Measurements from ENCODE around the gene E2F2. TPM values are rescaled to one million over a fixed set of nuclear protein-coding genes. Genes with fewer than 3 reads are reported as not detected.

Gene E2F2
- total and polyA plus RNA-seq, 2 experiments from 2014 or later, result 0.78 to 3.4 TPM

DNA sequence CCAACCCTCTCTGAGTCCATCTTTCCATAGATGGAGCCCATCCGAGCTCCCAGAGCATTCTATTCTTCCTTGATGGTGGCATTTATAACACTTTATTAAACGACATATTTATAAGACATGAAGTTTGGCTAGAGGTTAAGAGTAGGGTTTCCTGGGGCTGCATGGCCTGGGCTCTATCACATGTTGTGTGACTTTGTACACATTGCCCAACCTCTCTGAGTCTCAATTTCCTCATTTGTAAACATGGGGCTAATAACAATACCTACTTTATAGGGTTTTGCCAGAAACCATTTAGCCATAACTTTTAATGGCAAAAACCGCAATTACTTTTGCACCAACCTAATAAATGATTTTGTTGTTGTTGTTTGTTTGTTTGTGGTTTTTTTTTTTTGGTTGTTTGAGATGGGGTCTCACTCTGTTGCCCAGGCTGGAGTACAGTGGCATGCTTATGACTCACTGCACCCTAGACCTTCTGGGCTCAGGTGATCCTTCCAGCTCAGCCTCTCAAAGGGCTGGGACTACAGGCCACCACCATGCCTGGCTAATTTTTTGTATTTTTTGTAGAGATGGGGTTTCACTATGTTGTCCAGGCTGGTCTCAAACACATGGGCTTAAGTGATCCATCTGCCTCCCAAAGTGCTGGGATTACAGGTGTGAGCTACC, 33.1 kb downstream of the E2F2 start:
- TF ChIP-seq STAT1 (IDR thresholded peaks at IDR 0.05; ENCODE audit: unreplicated experiment), result no peak
- Histone ChIP-seq H3K27me3 (ENCODE audit: insufficient read depth) (no peaks in the 10 kb centered on the region), H3K27ac (ENCODE audit: low read depth) (no peak overlapping the region), H3K4me2 (no peak overlapping the region), H3F3A (replicated peaks; ENCODE audit: low read depth) (peaks cover 6% of the 10 kb centered on the region), H3K4me3 (no peak overlapping the region), H2AFZ (peak overlapping the region; percentile 85), H3K36me3 (ENCODE audit: insufficient read depth) (no peaks in the 10 kb centered on the region), H3K4me1 (ENCODE audit: insufficient read depth) (no peaks in the 10 kb centered on the region), H3K9me2 (ENCODE audit: insufficient read depth) (no peaks in the 10 kb centered on the region), H3K79me2 (replicated peaks; ENCODE audit: insufficient read depth) (no peaks in the 10 kb centered on the region), H4K20me1 (replicated peaks; ENCODE audit: insufficient read depth) (no peaks in the 10 kb centered on the region)
- H3K27me3 Mint-ChIP-seq (ENCODE audit: insufficient read depth, low read depth, poor library complexity), result peaks cover 3% of the 10 kb centered on the region
- no peaks in the 10 kb centered on the region for H3K9me3 Mint-ChIP-seq
- no peak for DNase-seq (ENCODE audit: low spot score)
- no peak for ATAC-seq
- no peaks in the 10 kb centered on the region for H3K36me3 Mint-ChIP-seq (ENCODE audit: low read depth)
- H3K4me1 Mint-ChIP-seq, result peaks cover 2% of the 10 kb centered on the region; the same call in 1 of the 3 replicates
- no peak overlapping the region for H3K4me3 Mint-ChIP-seq
- no peak overlapping the region for H3K27ac Mint-ChIP-seq

DNA sequence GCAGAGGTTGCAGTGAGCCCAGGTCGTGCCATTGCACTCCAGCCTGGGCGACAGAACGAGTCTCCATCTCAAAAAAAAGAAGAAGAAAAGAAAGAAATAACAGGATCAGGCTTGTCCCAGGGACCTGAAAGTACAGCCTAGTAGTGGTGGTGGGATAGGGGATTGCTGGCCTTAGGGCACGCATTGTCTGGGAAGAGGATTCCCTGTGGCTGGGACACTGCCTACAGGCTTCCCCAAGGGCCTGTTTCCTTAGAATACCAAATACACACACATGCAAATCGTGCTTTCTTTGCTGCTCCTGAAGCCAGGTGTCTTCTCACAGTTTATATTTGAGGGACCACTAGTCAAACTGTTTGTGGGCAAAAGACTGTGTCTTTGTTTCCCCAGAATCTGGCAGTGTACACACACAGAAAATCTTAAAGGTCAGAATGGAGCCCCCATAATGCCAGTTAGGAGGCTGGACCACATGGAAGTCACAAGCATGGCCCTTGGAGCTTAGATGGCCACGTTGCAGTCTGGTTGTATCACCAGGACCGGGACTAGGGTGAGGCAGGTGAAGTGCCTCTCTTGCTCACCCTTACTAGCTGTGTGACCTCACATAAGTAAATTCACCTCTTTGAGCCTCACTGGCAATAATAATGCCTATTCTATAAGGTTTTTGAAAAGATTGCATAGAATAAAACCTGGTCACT, 34.4 kb downstream of the E2F2 start:
- Histone ChIP-seq H2AFZ (no peak overlapping the region), H3K4me2 (no peak overlapping the region), H4K20me1 (replicated peaks; ENCODE audit: insufficient read depth) (no peaks in the 10 kb centered on the region), H3K36me3 (ENCODE audit: insufficient read depth) (no peaks in the 10 kb centered on the region), H3K4me1 (ENCODE audit: insufficient read depth) (no peaks in the 10 kb centered on the region), H3K79me2 (replicated peaks; ENCODE audit: insufficient read depth) (no peaks in the 10 kb centered on the region), H3K27me3 (ENCODE audit: insufficient read depth) (no peaks in the 10 kb centered on the region), H3F3A (replicated peaks; ENCODE audit: low read depth) (peaks cover 6% of the 10 kb centered on the region), H3K9me2 (ENCODE audit: insufficient read depth) (no peaks in the 10 kb centered on the region), H3K4me3 (no peak overlapping the region), H3K27ac (ENCODE audit: low read depth) (no peak overlapping the region)
- DNase-seq (ENCODE audit: low spot score) (peak; percentile 40), ATAC-seq (peak; percentile 71)
- Mint-ChIP-seq H3K36me3 (ENCODE audit: low read depth) (no peaks in the 10 kb centered on the region), H3K4me3 (no peak overlapping the region), H3K9me3 (no peaks in the 10 kb centered on the region), H3K27me3 (ENCODE audit: insufficient read depth, low read depth, poor library complexity) (peaks cover 3% of the 10 kb centered on the region), H3K4me1 (peaks cover 2% of the 10 kb centered on the region; the same call in 1 of the 3 replicates), H3K27ac (no peak overlapping the region)
- TF ChIP-seq, protein P1, sequence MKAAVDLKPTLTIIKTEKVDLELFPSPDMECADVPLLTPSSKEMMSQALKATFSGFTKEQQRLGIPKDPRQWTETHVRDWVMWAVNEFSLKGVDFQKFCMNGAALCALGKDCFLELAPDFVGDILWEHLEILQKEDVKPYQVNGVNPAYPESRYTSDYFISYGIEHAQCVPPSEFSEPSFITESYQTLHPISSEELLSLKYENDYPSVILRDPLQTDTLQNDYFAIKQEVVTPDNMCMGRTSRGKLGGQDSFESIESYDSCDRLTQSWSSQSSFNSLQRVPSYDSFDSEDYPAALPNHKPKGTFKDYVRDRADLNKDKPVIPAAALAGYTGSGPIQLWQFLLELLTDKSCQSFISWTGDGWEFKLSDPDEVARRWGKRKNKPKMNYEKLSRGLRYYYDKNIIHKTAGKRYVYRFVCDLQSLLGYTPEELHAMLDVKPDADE (IDR thresholded peaks at IDR 0.05), result no peak
- TF ChIP-seq ZNF114 (CRISPR knock-in tag; IDR thresholded peaks at IDR 0.05) (no peak), ZNF331 (CRISPR knock-in tag; IDR thresholded peaks at IDR 0.05; ENCODE audit: low read depth) (no peak), STAT1 (IDR thresholded peaks at IDR 0.05; ENCODE audit: unreplicated experiment) (no peak), EZH2 (IDR thresholded peaks at IDR 0.05; ENCODE audit: low read depth, unreplicated experiment) (no peak), CREB1 (CRISPR knock-in tag; IDR thresholded peaks at IDR 0.05; ENCODE audit: low read depth) (no peak), JUNB (IDR thresholded peaks at IDR 0.05; ENCODE audit: unreplicated experiment) (no peak), EZH2phosphoT487 (IDR thresholded peaks at IDR 0.05; ENCODE audit: unreplicated experiment) (no peak)
- TF ChIP-seq, protein P2, sequence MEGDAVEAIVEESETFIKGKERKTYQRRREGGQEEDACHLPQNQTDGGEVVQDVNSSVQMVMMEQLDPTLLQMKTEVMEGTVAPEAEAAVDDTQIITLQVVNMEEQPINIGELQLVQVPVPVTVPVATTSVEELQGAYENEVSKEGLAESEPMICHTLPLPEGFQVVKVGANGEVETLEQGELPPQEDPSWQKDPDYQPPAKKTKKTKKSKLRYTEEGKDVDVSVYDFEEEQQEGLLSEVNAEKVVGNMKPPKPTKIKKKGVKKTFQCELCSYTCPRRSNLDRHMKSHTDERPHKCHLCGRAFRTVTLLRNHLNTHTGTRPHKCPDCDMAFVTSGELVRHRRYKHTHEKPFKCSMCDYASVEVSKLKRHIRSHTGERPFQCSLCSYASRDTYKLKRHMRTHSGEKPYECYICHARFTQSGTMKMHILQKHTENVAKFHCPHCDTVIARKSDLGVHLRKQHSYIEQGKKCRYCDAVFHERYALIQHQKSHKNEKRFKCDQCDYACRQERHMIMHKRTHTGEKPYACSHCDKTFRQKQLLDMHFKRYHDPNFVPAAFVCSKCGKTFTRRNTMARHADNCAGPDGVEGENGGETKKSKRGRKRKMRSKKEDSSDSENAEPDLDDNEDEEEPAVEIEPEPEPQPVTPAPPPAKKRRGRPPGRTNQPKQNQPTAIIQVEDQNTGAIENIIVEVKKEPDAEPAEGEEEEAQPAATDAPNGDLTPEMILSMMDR (conservative IDR thresholded peaks at IDR 0.05; ENCODE audit: low read depth in 2 of 2), result no peak
- TF ChIP-seq, protein P3, sequence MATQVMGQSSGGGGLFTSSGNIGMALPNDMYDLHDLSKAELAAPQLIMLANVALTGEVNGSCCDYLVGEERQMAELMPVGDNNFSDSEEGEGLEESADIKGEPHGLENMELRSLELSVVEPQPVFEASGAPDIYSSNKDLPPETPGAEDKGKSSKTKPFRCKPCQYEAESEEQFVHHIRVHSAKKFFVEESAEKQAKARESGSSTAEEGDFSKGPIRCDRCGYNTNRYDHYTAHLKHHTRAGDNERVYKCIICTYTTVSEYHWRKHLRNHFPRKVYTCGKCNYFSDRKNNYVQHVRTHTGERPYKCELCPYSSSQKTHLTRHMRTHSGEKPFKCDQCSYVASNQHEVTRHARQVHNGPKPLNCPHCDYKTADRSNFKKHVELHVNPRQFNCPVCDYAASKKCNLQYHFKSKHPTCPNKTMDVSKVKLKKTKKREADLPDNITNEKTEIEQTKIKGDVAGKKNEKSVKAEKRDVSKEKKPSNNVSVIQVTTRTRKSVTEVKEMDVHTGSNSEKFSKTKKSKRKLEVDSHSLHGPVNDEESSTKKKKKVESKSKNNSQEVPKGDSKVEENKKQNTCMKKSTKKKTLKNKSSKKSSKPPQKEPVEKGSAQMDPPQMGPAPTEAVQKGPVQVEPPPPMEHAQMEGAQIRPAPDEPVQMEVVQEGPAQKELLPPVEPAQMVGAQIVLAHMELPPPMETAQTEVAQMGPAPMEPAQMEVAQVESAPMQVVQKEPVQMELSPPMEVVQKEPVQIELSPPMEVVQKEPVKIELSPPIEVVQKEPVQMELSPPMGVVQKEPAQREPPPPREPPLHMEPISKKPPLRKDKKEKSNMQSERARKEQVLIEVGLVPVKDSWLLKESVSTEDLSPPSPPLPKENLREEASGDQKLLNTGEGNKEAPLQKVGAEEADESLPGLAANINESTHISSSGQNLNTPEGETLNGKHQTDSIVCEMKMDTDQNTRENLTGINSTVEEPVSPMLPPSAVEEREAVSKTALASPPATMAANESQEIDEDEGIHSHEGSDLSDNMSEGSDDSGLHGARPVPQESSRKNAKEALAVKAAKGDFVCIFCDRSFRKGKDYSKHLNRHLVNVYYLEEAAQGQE (IDR thresholded peaks at IDR 0.05; ENCODE audit: unreplicated experiment), result no peak

All from GM23338 (cell line).